ENCODE results near the gene MYF6. TPM values are rescaled to one million over a fixed set of nuclear protein-coding genes. Genes with fewer than 3 reads are reported as not detected.

MYF6 gene
- total RNA-seq = not detected in 2 replicates

GRCh38 chr12:80707126-80707829 lies at the start of gene MYF6:
MYF6 (plus strand) TSS chr12:80707634; CDS start chr12:80707720, 86 bp downstream.

GRCh38 chr12:80716696-80717469 lies 9.4 kb downstream of the MYF6 start, which contains the start of gene MYF5:
MYF5 (plus strand) TSS chr12:80716912; CDS start chr12:80717064, 152 bp downstream.

Other genes starting within 250 kb of the MYF6 start
- gene MYF5, start 9.3 kb downstream of the MYF6 start, total RNA-seq = not detected in 2 replicates
- gene LIN7A, start 230.3 kb downstream of the MYF6 start, total RNA-seq = 6.1 and 7.6 TPM in 2 replicates

All from hair follicle dermal papilla cell (primary cell).